ENCODE measurements around the gene KBTBD7. TPM values are rescaled to one million over a fixed set of nuclear protein-coding genes. Genes with fewer than 3 reads are reported as not detected.

The KBTBD7 gene
- 2.1 to 2.7 TPM (median 2.5 TPM) in 5 replicates for total RNA-seq (2022; extraction: Qiagen RNA extraction)

DNA sequence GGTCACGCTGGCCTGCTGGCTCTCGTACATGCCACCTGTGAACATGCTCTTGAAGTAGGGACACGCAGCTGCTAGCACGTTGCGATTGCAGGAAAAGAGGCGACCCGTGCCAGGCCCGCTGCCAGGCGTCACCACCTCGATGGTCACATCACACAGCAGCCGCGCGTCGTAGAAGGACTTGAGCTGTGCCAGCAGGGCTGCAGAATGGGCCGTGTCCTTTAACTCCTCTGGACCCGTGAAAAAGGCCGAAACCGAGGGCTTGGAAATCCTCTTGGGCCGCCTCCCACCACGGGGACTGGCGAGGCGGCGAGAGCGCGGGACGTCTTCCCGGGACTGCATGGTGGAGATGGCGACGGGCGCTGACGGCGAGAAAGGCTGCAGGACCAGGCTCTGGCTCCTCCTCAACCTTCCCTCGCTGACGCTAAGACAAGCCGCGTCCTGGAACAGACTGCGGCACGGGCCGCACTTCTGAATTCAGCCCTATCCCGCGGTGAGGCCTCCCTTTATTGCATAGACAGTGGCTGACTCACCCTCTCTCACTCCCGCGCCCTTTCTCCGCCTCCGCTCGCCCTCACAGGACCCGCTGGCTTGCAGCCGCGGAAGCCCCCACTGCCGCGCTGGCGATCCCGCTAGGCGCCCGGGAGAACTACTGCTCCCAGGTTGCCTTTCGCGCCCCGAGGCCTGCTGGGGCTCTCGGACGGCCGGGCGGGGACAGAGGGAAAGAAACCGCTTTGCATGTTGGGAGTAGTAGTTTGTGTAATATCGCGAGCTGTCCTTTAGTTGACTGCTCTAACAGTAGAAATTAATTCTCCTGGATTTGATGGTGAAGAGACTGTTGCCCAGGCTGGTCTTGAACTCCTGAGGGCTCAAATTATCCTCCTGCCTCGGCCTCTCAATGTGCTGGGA lies at the start of gene KBTBD7:
Gene KBTBD7 (minus strand): TSS at position 651 of the 906 bp plus-strand sequence. CDS start 312 bp downstream, at position 339.

Other genes with a start within 250 kb of the KBTBD7 start
- 22.5 to 30.4 TPM (median 26.8 TPM) in 5 replicates for gene ELF1, start 175.3 kb downstream of the KBTBD7 start, total RNA-seq (2022; extraction: Qiagen RNA extraction)
- gene WBP4, start 133.1 kb downstream of the KBTBD7 start, total RNA-seq (2022; extraction: Qiagen RNA extraction): 6.9 to 9.6 TPM (median 7.3 TPM) in 5 replicates
- gene KBTBD6, start 61.8 kb downstream of the KBTBD7 start, total RNA-seq (2022; extraction: Qiagen RNA extraction): 4.6 to 5.9 TPM (median 5.3 TPM) in 5 replicates
- gene MTRF1, start 69.0 kb upstream of the KBTBD7 start, total RNA-seq (2022; extraction: Qiagen RNA extraction): 5.3 to 6.0 TPM (median 5.9 TPM) in 5 replicates
- gene NAA16, start 116.7 kb upstream of the KBTBD7 start, total RNA-seq (2022; extraction: Qiagen RNA extraction): 7.5 to 9.1 TPM (median 8.1 TPM) in 5 replicates

Measured in A549 treated with CORT108297 at 1 μM for 4 hours (cell line).